ENCODE results near the gene SLC6A2.

The SLC6A2 gene

DNA sequence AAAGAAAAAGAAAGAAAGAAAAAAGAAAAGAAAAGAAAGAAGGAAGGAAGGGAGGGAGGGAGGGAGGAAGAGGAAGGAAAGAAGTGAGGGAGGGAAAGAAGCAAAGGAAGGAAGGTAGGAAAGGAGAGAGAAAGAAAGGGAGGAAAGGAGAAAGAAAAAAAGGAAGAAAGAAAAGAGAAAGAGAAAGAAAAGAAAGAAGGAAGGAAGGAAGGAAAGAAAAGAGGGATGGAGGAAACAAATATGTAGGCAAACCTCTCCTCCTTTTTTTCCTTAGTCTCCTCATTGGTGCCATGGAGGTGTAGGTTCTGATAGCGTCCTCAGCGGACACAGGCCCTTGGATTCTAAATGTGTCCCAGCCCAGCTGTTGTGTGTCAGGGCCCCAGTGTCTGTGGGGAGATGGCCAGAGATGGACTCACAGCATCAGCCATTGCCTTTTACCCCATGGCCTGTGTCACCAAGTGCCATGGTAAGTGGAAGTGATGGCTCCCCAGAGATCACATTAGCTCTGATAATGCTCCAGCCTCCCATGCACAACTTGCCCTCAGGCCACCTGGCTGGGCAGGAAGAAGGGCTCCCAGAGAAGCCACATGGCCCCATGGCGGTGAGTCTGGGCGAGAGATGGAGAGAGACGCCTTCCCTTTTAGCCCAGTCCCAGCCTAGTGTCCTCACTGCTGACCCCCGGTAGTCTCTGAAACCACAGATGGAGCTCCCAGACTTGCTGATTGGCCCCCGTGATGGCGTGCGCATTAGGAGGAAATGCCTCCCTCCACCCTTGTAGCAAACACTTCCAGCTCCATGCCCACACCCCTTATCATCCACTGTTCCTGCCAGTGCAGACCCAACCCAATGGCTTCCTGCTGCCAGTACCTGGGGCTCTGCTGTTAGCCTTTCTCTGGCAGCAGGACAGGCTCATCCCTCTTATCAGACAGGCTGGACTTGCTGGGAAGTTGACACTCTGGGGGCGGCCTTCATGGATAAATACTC is 3.7 kb upstream of the SLC6A2 start:
- no peak for DNase-seq

DNA sequence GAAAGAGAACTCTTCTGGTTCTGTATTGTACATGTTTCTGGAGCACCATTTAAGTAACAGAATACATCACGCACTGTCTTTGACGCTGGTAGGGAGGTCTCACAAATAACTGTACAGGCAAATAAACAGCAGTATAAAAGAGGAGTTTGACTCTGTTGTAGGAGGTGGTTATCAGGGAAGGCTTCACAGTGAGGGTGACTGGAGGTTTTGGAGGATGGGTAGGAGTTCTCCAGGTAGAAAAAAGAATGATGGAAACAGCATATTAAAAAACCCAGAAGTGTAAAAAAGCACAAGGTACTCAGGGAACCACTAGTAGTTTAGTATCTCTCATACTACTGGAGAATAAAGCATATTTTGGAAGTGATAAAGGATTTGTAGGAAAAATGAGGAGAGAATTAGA is 2.7 kb upstream of the SLC6A2 start:
- no peak for DNase-seq

GRCh38 chr16:55655381-55655896 is 349 bp upstream of the SLC6A2 start:
- no peak for DNase-seq

- DNase-seq, result no peak
These were observed 904 bp downstream of the SLC6A2 start for GRCh38 chr16:55656691-55657092.

DNA sequence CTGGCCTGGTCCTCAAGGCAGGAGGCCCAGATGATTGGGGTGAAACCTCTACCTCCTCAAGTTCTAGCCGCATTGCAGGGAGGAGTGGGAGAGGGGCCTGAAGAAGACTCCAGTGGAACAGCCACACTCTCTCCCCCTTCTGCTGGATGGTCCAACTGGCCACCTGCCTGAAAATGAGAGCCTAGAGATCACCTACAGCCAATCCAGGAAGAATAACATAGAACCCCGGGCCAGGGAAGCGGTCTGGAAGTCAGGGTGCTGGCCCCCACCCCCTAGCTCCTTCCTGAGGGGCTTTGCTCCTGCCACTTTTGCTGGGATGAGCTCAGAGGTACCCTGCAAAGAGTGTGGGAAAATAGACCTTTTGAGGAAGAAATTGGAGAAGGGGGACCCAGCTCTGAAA is 1.8 kb downstream of the SLC6A2 start:
- no peak for DNase-seq

- no peak for DNase-seq
These were observed 3.2 kb downstream of the SLC6A2 start for GRCh38 chr16:55658898-55659420.

- DNase-seq, result no peak
These were observed 4.2 kb downstream of the SLC6A2 start for GRCh38 chr16:55660026-55660425.

DNA sequence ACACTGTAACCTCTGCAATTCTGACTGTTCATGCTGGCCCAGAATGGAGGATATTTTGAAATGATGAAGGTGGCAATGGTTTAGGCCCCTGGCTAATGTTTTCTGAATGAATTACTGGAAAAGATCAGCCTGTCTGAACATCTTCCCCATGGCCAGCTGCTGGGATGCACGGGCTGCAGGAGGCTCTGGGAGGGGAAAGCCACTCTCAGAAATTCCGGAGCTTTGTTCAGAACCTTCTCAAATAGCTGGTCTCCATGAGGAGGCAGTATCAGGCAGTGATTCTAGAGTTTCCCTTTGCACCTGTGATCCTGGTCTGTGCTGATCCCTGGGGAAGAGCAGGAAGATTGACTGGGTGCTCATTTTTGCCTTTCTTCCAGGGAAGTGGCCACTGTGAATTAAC is 5.0 kb downstream of the SLC6A2 start:
- no peak for DNase-seq

GRCh38 chr16:55661941-55662643 is 6.3 kb downstream of the SLC6A2 start:
- no peak for DNase-seq

DNA sequence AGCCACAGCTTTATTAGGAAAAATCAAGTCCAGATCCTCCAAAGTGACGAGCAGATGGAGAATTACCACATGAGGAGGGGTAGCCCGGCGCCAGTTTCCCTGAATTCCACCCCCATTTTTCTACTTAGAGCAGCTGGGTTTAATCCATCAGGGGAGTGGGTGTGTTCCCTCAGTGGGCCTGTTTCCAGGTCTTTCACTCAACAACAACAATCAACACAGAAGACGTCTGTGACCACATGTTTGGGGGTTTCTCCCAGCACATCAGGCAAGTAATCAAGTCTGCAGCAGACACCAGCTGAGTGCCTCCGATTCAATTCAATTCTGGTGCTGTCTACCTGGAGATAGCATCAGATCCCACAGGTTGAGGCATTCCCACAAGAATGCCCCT is 6.8 kb downstream of the SLC6A2 start:
- no peak for DNase-seq

GRCh38 chr16:55663225-55663624 is 7.4 kb downstream of the SLC6A2 start:
- no peak for DNase-seq

DNA sequence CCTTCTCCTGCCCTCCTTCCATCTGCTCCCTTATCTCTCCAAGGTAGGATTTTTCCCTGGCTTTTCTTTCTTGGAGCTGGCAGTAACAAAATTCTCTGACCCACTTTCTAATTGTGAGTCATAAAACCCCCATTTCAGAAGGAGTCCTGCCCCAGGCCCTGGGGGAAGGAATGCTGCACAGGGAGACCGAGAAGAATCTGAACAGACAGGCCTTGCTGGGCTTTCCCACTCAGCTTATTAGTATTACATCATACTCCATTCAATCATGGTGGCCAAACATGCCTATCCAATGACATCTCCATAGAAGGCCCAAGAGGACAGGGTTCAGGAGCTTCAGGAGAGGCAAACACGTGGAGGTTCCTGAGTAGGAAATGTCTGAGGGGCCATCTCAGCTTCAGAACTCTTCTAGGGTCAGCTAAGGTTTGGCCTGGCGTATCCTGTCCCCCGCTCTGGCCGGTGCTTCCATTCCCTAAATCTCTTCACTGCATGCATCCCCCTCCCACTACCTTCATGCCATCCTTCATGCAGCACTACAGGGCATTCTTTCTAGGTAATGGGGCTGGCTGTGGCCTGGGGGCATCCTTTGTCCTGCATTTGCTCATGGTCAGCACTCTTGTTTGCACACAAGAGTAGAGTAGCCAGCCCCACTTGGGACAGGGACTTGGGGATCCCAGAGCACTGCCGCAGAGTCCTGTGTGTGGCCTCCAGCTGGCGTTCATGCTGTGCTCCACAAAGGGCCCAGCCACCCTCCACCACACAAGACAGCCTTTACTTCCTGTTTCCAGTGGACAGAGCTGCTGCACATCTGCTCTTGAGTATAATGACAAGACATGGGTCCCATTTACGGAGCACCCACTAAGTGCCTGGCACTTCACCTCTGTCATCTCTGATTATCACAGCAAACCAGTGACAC is 8.2 kb downstream of the SLC6A2 start:
- no peak for DNase-seq

GRCh38 chr16:55664786-55665407 is 9.1 kb downstream of the SLC6A2 start:
- DNase-seq, result no peak

DNA sequence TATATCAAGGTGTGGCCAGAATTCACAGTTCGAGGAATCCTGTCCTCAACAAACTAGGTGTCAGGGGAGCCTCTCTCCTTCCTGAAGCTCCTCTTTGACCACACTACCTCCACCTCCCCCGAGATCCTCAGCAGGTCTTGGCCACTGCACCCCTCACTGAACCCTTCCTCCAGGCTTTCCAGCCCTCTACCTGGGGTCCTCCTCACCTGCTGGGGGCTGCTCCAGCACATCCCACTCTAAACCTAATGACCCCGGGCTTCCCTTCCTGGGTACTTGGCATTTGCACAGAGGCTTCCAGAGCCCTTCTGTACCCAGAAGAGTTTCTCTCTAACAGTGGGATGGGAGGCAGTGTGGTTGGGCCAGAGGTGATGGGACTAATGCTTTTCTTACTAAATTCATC is 9.7 kb downstream of the SLC6A2 start:
- DNase-seq, result no peak

DNA sequence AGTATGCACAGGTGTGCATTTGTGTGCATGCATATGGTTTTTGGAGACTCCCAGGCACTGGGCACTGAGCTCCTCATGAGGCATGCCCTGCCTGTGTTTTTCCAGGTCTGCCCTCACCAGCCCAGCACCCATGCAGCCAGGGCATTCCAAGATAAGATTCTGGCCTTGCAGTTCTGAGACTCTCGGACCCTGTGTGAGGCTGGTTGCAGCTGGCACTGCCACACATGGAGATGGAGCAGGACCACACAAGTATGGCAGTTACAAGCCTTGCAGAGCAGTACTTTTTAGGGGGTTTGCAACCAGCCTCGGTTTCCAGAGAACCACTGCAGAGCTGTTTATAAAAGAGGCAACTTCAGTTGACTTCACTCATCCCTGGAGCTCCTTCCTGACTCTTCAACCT is 10.2 kb downstream of the SLC6A2 start:
- DNase-seq, result no peak

DNA sequence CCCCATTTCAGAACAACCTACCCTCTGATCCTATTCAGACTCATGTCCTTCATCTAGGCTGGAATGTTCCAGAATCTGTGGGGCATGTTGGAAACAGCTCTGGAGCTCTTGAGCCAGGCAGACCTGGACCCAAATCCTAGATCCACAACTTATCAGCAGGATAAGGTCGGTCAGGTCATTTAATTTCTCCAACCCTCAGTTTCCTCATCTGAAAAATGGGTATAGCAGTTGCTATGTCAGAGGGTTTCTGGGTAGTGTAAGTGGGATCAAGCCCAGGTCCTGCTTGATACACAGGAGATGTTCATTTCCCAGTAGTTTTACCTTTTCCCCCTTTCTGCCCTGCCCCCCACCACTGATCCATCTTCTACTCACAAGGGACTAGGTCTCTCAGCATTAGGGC is 12.0 kb downstream of the SLC6A2 start:
- DNase-seq, result no peak

GRCh38 chr16:55668340-55669281 is 12.8 kb downstream of the SLC6A2 start:
- DNase-seq, result no peak

DNA sequence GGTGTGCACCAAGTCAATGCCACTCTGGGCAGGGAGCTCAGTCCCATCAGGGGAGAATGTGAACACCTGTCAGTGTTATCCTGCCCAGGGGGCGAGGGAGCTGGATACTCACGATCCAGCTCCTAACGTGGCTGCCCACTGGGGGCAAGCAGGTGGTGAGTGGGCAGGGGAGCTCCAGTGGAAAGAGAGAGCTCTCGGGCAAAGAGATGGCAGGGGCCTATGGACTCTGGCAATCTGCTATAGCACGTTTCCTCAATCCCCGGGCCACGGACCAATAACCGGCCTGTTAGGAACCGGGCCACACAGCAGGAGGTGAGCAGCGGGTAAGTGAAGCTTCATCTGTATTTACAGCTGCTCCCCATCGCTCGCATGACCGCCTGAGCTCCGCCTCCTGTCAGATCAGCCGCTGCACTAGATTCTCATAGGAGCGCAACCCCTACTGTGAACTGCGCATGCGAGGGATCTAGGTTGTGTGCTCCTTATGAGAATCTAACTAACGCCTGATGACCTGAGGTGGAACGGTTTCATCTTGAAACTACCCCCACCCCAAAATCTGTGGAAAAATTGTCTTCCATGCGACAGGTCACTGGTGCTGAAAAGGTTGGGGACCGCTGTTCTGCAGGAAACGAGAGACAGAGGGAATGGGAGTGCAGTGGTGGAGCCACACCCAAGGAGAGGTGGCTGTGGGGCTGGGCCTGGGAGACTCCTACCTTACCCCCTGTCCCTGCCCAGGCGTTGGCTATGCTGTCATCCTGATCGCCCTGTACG is 15.6 kb downstream of the SLC6A2 start:
- DNase-seq, result no peak

GRCh38 chr16:55671974-55672280 is 16.1 kb downstream of the SLC6A2 start:
- no peak for DNase-seq

DNA sequence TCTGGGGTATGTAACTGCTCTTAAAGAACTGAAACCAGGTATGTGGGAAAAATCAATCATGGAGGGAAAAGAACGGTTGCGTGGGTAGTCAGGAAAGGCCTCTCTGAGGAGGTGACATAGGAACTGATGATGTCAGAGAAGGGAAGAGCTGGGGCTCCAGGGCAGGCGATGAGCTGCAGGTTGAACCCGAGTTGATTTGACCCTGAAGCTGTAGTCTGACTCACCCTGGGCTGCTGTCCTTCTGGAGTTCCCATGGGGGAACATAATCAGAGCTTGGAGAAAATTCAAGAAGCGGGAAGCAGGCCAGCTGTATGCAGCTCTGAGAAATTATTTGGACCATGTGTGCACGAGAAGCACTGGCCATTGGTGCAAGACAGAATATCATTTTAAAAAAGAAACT is 16.7 kb downstream of the SLC6A2 start:
- no peak for DNase-seq

Data from activated naive CD4-positive, alpha-beta T cell treated with Interleukin-2 at 50 U/mL for 16 hours (primary cell).